Measurements from ENCODE around the gene GRN. TPM values are rescaled to one million over a fixed set of nuclear protein-coding genes. Genes with fewer than 3 reads are reported as not detected.

The GRN gene
- total and polyA plus RNA-seq, 2 of the 13 experiments (the other 11 are each of a cell fraction or from before 2014, with no cell fraction given), result 86.6 to 143 TPM

GRCh38 chr17:44344939-44345453 is at the start of gene GRN (continued):
- TF ChIP-seq, protein P1, sequence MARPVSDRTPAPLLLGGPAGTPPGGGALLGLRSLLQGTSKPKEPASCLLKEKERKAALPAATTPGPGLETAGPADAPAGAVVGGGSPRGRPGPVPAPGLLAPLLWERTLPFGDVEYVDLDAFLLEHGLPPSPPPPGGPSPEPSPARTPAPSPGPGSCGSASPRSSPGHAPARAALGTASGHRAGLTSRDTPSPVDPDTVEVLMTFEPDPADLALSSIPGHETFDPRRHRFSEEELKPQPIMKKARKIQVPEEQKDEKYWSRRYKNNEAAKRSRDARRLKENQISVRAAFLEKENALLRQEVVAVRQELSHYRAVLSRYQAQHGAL (CRISPR knock-in tag; IDR thresholded peaks at IDR 0.05; ENCODE audit: not compliant biosample characterization), result no peak
- TF ChIP-seq ZBED4 (CRISPR knock-in tag; IDR thresholded peaks at IDR 0.05; ENCODE audit: borderline replicate concordance) (peak; percentile 12; the same call in 1 of the 2 replicates), ERF (CRISPR knock-in tag; IDR thresholded peaks at IDR 0.05) (peak; percentile 34; the same call in 1 of the 2 replicates), ZNF121 (CRISPR knock-in tag; IDR thresholded peaks at IDR 0.05) (peak; percentile 25; the same call in 1 of the 2 replicates), IRF9 (CRISPR knock-in tag; IDR thresholded peaks at IDR 0.05; ENCODE audit: borderline replicate concordance) (peak; percentile 45; the same call in 1 of the 2 replicates), TRIM24 (CRISPR knock-in tag; IDR thresholded peaks at IDR 0.05) (no peak), ZNF614 (CRISPR knock-in tag; IDR thresholded peaks at IDR 0.05; ENCODE audit: borderline replicate concordance) (peak; percentile 95; the same call in 1 of the 2 replicates), PATZ1 (CRISPR knock-in tag; IDR thresholded peaks at IDR 0.05) (peak; percentile 86), FOSL2 (CRISPR knock-in tag; IDR thresholded peaks at IDR 0.05) (peak; percentile 57), NAIF1 (CRISPR knock-in tag; IDR thresholded peaks at IDR 0.05; ENCODE audit: borderline replicate concordance) (peak; percentile 78; the same call in 1 of the 2 replicates), GLI4 (CRISPR knock-in tag; IDR thresholded peaks at IDR 0.05; ENCODE audit: borderline replicate concordance) (peak; percentile 25; the same call in 1 of the 2 replicates), MIXL1 (CRISPR knock-in tag; IDR thresholded peaks at IDR 0.05) (peak; percentile 94), SPEN (CRISPR knock-in tag; IDR thresholded peaks at IDR 0.05; ENCODE audit: low read depth) (peak; percentile 78; the same call in 1 of the 2 replicates), ZNF670 (CRISPR knock-in tag; IDR thresholded peaks at IDR 0.05; ENCODE audit: borderline replicate concordance) (0 out of 2 replicates have a peak, but pooled peaks have one; percentile 65)
- TF ChIP-seq, protein P2, sequence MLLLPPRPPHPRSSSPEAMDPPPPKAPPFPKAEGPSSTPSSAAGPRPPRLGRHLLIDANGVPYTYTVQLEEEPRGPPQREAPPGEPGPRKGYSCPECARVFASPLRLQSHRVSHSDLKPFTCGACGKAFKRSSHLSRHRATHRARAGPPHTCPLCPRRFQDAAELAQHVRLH (CRISPR knock-in tag; IDR thresholded peaks at IDR 0.05; ENCODE audit: borderline replicate concordance, low read depth), result peak; percentile 72; the same call in 1 of the 2 replicates
- TF ChIP-seq, protein P3, sequence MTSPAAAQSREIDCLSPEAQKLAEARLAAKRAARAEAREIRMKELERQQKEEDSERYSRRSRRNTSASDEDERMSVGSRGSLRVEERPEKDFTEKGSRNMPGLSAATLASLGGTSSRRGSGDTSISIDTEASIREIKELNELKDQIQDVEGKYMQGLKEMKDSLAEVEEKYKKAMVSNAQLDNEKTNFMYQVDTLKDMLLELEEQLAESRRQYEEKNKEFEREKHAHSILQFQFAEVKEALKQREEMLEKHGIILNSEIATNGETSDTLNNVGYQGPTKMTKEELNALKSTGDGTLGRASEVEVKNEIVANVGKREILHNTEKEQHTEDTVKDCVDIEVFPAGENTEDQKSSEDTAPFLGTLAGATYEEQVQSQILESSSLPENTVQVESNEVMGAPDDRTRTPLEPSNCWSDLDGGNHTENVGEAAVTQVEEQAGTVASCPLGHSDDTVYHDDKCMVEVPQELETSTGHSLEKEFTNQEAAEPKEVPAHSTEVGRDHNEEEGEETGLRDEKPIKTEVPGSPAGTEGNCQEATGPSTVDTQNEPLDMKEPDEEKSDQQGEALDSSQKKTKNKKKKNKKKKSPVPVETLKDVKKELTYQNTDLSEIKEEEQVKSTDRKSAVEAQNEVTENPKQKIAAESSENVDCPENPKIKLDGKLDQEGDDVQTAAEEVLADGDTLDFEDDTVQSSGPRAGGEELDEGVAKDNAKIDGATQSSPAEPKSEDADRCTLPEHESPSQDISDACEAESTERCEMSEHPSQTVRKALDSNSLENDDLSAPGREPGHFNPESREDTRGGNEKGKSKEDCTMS (CRISPR knock-in tag; conservative IDR thresholded peaks at IDR 0.05), result no peak
